HG03520 (cell line): Measurements from ENCODE around the gene TMPRSS9.
"Not testable (repeated sequence)": the region's sequence is repeated elsewhere in the genome, so short reads cannot be mapped to it uniquely, and the experiment has no call there.

Experiments used
- ATAC-seq: cut with Tn5 transposase; IDR thresholded peaks from one replicate; pipeline ENCODE4 v1.9.1; 2021; ENCODE audit warnings: mild to moderate bottlenecking, moderate library complexity; ENCODE audit not compliant: unreplicated experiment

TMPRSS9 gene

DNA sequence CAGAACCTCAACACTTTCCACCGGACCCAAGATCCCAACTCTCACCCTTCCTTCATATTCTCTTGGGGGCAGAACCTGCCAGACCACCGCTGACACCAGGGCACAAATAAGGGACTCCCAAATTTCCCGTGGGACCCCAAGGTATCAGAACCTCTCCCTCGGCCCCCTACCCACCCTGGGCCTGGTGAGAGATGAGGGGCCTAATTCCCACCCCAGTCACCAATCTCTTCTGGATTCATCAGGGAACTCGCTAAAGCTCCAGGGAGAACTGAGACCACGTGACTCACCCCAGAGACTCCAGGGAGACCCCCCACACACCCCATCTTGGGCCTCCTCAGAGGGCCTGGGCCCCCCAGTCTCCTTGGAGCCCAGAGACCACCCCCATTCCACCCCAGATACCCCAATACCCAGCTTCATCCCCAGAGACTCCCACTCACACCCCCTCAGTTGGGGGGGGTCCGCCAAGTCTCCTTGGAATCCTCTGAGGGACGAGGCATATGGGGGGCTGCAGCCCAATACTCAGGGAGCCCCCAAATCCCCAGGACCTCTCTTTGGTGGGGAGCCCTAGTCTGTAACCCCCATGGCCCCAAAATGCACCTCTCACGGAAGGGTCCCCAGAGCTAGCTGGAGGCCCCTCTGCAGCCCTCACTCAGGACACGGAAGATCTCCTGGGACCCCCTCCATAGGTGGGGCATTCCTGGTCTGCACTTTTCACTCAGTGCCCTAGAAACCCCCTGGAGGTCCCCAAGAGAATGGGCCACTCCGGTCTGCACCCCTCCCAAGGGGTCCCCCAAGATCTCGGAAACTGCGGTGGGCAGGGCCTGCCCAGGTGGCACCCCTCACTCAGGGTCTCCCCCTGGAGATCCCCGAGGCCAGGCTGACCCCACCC, 95.1 kb downstream of the TMPRSS9 start:
- ATAC-seq: no peak

DNA sequence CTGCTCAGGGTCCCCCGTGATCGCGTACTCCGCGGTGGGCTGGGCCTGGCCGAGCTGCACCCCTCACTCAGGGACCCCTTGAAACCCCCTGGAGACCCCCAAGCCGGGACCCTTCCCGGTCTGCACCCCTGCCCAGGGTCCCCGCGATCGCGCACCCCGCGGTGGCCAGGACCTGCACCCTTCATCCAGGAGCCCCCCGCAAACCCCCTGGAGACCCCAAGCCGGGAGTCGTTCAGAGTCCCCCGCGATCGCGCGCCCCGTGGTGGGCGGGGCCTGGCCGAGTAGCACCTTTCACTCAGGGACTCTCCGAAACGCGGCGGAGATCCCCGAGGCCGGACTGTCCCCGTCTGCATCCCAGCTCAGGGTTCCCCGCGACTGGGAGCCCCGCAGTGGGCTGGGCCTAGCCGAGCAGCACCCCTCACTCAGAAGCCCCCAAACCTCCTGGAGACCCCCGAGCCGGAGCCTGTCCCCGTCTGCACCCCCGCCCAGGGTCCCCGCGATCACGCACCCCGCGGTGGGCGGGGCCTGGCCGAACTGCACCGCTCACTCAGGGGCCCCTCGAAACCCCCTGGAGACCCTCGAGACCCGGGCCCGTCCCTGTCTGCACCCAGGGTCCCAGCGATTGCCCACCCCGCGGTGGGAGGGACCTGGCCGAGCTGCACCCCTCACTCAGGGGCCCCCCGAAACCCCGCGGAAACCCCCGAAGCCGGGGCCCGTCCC, 95.9 kb downstream of the TMPRSS9 start:
- ATAC-seq: peak; percentile 24

DNA sequence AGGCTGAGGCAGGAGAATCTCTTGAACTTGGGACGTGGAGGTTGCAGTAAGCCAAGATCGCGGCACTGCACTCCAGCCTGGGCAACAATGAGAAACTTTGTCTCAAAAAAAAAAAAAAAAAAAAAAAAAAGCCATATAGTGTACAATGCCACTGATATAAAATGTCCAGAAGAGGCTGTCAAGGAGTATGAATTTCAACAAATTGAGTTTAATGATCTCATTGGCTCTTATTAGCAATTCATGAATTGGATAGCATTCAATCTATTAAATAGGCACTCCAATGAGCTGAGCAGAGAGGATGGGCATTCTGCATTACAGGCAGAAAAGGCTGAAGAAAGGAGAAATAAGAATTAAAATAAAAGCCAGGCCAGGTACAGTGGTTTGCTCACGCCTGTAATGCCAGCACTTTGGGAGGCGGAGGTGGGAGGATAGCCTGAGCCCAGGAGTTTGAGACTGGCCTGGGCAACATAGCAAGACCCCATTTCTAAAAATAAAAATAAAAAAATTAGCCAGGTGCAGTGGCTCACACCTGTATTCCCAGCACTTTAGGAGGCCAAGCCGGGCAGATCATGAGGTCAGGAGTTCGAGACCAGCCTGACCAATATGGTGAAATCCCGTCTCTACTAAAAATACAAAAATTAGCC, 97.5 kb downstream of the TMPRSS9 start:
- ATAC-seq: no peak

DNA sequence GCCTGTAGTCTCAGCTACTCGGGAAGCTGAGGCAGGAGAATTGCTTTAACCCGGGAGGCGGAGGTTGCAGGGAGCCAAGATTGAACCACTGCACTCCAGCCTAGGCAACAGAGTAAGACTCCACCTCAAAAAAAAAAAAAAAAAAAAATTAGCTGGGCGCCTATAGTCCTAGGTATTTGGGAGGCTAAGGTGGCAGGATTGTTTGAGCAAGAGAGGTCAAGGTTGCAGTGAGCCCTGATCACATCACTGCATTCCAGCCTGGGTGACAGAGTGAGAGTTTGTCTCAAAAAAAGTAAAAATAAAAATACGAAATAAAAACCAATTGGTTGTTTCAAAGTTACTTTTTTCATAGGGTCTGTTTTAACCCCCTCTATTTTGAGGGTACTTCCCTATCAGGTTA, 98.0 kb downstream of the TMPRSS9 start:
- ATAC-seq: no peak

DNA sequence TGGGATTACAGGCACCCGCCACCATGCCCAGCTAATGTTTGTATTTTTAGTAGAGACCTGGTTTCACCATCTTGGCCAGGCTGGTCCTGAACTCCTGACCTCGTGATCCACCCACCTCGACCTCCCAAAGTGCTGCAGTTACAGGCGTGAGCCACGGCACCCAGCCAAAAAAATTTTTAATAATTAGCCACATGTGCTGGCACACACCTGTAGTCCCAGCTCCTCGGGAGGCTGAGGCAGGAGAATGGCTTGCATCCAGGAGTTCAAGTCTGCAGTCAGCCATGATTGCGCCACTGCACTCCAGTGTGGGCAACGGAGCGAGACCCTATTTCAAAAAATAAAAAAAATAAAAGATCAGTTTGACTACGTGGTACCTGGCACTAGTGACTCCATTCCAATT, 98.7 kb downstream of the TMPRSS9 start:
- ATAC-seq: not testable (repeated sequence)

DNA sequence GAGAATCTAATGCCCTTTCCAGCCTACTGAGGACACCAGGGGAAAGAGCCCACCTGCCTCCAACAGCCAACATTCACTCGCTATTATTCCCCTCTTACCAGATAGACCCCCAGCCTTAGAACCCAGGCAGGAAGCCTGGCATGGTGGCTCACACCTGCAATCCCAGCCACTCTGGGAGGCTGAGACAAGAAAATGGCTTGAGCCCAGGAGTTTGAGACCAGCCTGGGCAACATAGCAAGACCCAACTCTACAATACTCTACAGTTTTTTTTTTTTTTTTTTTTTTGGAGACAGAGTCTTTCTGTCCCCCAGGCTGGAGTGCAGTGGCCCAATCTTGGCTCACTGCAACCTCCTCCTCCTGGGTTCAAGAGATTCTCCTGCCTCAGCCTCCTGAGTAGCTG, 100.2 kb downstream of the TMPRSS9 start:
- no peak for ATAC-seq

DNA sequence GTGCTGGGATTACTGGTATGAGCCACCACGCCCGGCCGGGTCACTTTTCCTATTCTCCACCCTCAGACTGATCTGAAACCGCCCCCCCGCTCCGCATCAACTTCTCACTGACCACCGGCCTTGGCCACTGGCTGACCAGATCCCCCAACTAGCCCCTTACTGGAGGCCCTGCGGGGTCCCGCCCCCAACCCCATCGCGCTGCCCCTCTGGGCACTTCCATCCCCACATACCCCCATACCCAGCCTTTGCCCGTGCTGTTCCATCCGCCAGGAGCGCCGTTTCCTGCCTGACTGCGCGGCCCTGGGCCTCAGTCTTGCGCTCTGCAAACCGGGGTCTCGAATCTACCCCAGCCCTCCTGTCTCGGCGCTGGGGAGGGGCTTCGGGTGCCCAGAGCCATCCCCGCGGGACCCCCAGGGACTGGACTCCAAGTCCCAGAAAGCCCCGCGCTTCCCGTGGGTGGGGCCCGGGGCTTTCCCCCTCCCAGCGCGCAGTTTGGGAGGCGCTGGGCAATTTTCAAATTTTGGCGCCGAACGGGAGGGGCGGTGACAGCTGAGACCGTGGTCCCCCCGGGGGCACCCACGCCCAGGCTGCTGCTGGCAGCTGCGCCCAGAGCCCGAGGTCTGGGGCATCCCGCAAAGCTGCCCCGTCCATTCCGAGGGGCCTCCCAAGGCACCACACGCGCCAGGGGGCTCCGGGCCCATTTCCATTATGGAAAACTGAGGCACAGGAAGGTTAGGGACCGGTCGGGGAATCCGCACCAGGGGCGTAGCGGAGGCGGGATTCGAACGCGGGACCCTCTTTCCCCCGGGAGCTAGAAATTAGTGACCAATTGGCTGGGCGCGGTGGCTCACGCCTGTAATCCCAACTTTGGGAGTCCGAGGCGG, 101.9 kb downstream of the TMPRSS9 start:
- ATAC-seq: no peak

DNA sequence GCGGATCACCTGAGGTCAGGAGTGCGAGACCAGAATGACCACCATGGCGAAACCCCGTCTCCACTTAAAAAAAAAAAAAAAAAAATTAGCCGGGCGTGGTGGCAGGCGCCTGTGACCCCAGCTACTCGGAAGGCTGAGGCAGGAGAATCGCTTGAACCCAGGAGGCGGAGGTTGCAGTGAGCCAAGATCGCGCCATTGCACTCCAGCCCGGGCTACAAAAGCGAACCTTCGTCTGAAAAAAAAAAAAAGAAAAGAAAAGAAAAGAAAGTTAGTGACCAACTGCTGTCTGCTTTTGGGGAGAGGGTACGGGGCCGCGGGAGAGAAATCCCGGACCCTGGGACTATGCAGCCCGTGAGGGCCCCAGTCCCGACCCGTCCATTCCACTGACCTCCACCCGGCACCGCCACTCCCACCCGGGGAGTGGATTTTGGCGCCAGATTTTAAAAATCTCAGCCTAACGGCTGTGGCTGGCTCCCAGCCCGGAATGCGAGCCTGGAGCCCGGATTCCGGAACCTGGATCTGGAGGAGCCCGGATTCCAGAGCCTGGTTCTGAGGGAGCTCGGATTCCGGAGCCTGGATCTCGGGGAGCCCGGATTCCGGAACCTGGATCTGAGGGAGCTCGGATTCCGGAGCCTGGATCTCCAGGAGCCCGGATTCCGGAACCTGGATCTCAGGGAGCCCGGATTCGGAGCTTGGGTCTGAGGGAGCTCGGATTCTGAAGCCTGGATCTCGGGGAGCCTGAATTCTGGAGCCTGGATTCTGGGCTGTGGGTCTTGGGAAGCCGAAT, 102.8 kb downstream of the TMPRSS9 start:
- no peak for ATAC-seq

DNA sequence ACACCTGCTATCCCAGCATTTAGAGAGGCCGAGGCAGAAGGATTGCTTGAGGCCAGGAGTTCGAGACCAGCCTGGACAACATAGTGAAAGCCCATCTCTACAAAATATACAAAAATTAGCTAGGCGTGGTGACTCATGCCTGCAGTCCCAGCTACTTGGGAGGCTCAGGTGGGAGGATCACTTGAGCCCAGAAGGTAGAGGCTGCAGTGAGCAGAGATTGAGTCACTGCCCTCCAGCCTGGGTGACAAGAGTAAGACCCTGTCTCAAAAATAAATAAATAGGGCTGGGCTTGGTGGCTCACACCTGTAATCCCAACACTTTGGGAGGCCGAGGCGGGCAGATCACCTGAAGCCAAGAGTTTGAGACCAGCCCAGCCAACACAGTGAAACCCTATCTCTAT, 103.6 kb downstream of the TMPRSS9 start:
- ATAC-seq: not testable (repeated sequence)

DNA sequence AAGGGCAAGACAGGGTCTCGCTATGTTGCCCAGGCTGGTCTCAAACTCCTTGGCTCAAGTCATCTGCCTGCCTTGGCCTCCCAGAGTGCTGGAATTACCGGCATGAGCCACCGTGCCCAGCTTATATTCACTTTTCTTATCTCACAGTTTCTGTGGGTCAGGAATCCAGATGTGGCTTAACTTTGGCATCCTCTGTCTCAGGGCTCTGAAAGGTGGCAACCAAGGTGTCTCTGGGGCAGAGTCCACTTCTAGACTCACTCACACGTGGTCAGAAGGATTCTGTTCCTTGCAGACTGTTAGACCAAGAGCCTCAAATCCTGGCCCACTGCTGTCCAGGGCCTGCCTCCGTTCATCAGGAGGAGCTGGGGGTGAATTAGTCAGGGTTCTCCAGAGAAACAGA, 104.3 kb downstream of the TMPRSS9 start:
- ATAC-seq: no peak

DNA sequence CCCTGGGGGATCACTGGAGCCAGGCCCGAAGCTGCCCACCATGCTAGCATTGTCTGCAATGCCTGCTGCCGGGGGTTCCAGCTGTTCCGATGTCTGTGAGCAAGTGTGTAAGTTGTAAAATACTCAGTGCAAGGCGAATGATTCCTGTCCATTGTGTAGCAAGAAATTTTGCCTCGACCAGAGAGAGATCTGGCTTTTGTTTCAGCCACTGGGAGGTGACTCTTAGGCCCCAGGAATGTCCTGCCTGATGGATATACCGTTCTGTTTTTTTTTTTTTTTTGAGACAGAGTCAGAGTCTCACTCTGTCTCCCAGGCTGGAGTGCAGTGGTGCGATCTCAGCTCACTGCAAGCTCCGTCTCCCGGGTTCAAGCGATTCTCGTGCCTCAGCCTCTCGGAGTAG, 108.5 kb downstream of the TMPRSS9 start:
- no peak for ATAC-seq

DNA sequence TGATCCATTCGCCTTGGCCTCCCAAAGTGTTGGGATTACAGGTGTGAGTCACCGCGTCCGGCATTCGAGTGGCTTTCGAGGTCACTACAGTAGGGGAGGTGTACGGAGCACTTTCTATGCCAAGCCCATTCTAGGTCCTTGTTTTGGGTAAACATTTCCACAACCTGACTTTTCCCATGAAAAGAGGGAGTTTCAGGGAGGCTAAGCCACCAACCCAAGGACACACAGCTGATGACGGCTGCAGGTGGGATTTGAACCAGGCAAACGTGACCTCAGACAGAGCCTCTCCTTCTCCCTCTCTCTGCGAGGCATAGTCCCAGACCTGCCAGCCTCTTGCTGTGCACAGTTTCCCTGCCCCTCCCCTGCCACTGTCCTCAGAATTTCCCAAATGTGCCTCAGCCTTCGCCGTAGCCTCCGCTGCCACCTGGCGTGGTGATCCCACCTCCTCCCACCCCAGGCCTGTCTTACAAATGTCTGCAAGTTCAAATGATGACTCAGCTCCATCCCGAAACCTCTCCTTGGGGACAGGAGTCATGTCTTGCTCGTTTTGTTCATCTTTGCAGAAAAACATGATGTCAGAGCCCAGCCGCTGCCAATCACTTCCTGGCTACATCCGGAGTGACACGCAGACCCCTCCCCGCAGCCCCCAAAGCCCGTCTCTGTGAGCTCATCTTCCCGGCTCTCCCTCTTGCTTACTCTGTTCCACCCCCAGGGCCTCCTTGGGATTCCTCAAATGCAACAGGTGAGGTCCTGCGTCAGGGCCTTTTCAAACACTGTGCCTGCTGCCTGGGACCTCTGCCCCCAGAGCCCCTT, 109.2 kb downstream of the TMPRSS9 start:
- no peak for ATAC-seq

DNA sequence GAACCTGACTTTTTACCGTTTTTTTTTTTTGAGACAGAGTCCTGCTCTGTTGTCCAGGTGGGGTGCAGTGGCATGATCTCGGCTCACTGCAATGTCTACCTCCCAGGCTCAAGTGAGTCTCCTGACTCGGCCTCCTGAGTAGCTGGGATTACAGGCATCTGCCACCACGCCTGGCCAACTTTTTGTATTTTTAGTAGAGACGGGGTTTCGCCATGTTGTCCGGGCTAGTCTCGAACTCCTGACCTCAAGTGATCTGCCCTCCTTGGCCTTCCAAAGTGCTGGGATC, 109.8 kb downstream of the TMPRSS9 start:
- not testable (repeated sequence) for ATAC-seq

DNA sequence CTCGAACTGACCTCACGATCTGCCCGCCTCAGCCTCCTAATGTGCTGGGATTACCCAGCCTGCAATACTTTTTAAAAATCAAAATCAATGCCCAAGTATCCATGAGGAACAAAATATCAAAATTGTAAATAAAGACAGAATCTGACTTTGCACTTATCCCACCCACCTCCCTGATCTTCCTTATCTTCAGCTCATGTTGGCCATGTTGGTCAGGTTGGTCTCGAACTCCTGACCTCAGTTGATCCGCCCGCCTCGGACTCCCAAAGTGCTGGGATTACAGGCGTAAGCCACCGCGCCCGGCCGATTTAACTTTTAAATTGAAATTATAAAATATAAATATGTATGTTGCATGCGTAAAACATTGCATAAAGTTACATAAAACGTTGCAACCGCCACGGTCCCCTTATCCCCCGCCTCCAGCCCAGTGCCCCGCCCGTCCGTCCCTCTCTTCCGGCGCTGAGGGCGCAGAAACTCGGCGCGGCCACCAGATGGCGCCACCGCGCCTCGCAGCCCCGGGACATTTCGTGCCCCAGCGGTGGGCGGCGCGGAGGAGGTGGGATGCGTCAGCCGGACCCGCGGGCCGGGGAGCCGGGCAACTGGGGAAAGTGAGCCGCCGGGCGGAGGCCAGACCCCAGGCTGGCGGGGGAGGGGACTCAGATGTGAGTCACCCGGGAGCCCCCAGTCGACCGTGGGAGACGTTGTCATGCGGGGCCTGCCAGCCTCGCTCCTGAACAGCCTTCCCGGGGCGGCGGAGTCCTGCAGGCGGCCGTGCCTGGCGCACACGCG, 114.4 kb downstream of the TMPRSS9 start:
- ATAC-seq: no peak

DNA sequence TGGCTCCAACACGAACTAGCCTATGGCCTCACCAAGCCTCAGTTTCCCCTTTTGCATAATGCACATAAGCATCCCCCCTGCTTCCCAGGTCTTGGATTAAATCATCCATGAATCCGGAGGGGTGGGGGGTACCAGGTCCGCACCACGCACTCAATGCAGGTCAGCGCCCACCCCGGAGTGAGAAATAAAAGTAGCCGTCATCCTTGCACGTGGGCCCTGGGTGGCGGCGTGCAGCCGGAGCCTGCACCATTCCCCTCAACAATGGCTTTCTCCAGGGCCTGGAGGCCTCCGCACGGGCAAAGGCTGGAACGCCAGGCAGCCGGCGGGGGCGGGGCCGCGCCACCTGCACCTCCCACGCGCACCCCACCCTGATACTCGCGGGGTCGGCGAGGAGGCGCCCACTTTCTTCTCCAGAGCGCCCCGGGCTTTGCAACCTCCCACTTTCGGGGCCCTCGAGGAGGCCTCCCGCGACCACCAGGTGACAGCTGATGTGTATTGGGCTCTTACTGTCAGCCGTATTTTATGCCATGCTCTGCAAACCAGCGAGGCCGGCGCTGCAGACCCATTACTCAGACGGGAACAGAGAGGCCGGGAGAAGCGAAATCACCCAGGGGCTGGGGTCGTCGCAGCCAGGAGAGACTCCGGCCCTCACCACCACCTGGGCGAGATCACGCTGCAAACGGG, 115.1 kb downstream of the TMPRSS9 start:
- peak; percentile 3 for ATAC-seq
